Stimulated activated CD4-positive, alpha-beta T cell treated with anti-CD3 and anti-CD28 coated beads, Interleukin-1b, Interleukin-23, amount 100 ng/mL, for 1 hour (primary cell): ENCODE measurements around the gene IGFBP7.

Experiments used
- DNase-seq, 2 donors: peaks; one replicate each; pipeline ENCODE4 v3.0.0-alpha.2; 2020; ENCODE audit warnings: low read depth in 2 of 2

Gene IGFBP7

GRCh38 chr4:57040510-57040909, 69.7 kb downstream of the IGFBP7 start:
- no peak for DNase-seq

GRCh38 chr4:57039345-57039744, 70.8 kb downstream of the IGFBP7 start:
- DNase-seq: no peak

GRCh38 chr4:57037982-57038604, 72.1 kb downstream of the IGFBP7 start:
- DNase-seq: no peak

- DNase-seq: no peak
Observed at GRCh38 chr4:57034520-57034919, 75.7 kb downstream of the IGFBP7 start.

- DNase-seq: no peak
Observed at GRCh38 chr4:57023104-57023503, 87.1 kb downstream of the IGFBP7 start.

- DNase-seq: no peak
Observed at GRCh38 chr4:57020467-57021101, 89.6 kb downstream of the IGFBP7 start.

DNA sequence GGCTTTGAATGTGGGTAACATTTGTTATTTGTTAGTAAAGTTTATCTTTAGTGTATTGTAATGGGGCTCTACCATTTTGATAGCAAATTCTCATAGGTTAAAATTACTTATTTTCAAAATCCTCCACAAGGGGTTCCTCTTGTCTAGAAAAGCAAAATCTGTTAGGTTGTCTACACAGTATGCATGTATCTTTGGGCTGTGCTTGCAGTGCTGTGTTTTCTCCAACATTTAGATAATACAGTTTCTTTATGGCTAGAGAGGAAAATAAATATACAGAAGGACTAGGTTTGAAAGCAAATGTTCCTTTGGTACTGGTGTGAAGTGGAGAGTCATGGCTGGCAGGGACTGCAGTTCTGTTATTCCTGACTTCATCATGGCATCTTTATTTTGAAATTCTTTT, 91.2 kb downstream of the IGFBP7 start:
- DNase-seq: no peak

GRCh38 chr4:57013543-57014120, 96.6 kb downstream of the IGFBP7 start:
- DNase-seq: no peak

GRCh38 chr4:56999751-57000150, 110.4 kb downstream of the IGFBP7 start:
- no peak for DNase-seq

GRCh38 chr4:56995525-56995924, 114.7 kb downstream of the IGFBP7 start:
- DNase-seq: no peak

DNA sequence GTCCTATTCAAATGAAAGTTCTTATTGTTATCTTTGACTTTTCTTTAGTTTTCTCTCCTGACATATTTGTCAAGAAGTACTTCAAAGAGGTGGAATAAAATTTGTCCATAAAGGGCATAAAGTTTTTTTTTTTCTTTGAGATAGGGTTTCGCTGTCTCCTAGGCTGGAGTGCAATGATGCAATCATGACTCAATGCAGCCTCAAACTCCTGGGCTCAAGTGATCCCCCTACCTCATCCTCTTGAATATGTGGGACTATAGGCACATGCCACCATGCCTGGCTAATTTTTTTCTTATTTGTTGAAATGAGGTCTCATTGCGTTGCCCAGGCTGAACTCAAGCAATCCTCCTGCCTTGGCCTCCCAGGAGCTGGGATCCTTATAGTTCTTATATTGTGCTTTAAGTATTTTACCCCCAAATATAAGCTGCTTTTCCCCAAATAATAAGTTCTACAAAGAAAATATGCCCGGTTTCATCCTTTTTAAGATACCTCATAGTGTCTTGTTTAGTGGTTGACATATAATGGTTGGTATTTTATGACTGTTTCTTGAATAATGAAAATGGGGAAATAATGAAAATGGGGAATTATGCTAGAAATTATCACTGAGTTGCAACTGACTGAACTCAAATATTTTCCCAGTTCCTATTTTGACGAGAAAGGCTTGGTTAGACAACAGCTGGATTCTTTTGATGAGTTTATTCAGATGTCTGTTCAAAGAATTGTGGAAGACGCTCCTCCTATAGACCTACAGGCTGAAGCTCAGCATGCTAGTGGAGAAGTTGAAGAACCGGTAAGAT, 119.9 kb downstream of the IGFBP7 start:
- no peak for DNase-seq

GRCh38 chr4:56986952-56987351, 123.2 kb downstream of the IGFBP7 start:
- DNase-seq: no peak

- no peak for DNase-seq
Observed at GRCh38 chr4:56986192-56986591, 124.0 kb downstream of the IGFBP7 start.

- no peak for DNase-seq
Observed at GRCh38 chr4:56981795-56982201, 128.4 kb downstream of the IGFBP7 start.
